Common myeloid progenitor, CD34-positive (primary cell): ENCODE data around the gene FNDC1.

Source experiments
- CTCF ChIA-PET: fragments of 350-600 bp; sonication (Branson Sonifier 250); formaldehyde crosslinking; loops from one replicate; lab custom pipeline; 2021; ENCODE audit warnings: antibody characterized with exemption; lab: Charles Lee
- POLR2A ChIA-PET: fragments of 350-600 bp; sonication (Branson Sonifier 250); formaldehyde crosslinking; loops from one replicate; lab custom pipeline; 2021; ENCODE audit warnings: antibody characterized with exemption; lab: Charles Lee
- DNase-seq, 3 donors: peaks; one replicate each; pipeline versions ENCODE4 v3.0.0 to v3.0.0-alpha.2; 2013
- H3K27ac ChIP-seq, 2 experiments: 1 replicate in 1 of 2; 2 replicates in 1 of 2; pipeline ENCODE4 v1.7.0; 2013; ENCODE audit warnings: inconsistent platforms in 2 of 2, low read length in 2 of 2, mild to moderate bottlenecking in 2 of 2, low read depth in 1 of 2, moderate library complexity in 1 of 2; ENCODE audit not compliant: severe bottlenecking in 2 of 2, insufficient read depth in 1 of 2, poor library complexity in 1 of 2
- H3K27me3 ChIP-seq, 5 experiments: replicated peaks in 2 of 5; 1 replicate in 3 of 5; 2 replicates in 2 of 5; pipeline versions ENCODE4 v1.6.1 to v1.7.0; 2013; ENCODE audit warnings: low read length in 4 of 5, mild to moderate bottlenecking in 2 of 5, moderate library complexity in 2 of 5, inconsistent platforms in 1 of 5; ENCODE audit not compliant: insufficient read depth in 5 of 5, control insufficient read depth in 4 of 5
- H3K36me3 ChIP-seq, 4 experiments: 1 replicate in 2 of 4; 2 replicates in 2 of 4; pipeline versions ENCODE4 v1.6.1 to v1.7.0; 2013; ENCODE audit warnings: low read length in 3 of 4, control low read depth in 1 of 4, mild to moderate bottlenecking in 1 of 4; ENCODE audit not compliant: control insufficient read depth in 4 of 4, insufficient read depth in 4 of 4
- H3K4me1 ChIP-seq, 4 experiments: 1 replicate in 3 of 4; 2 replicates in 1 of 4; pipeline versions ENCODE4 v1.6.1 to v1.7.1; 2013; ENCODE audit warnings: low read length in 3 of 4, mild to moderate bottlenecking in 3 of 4, control low read depth in 1 of 4, inconsistent platforms in 1 of 4, moderate library complexity in 1 of 4; ENCODE audit not compliant: control insufficient read depth in 4 of 4, insufficient read depth in 4 of 4; ENCODE audit errors: control extremely low read depth in 1 of 4
- H3K4me3 ChIP-seq, 7 experiments: 1 replicate in 4 of 7; 2 replicates in 3 of 7; pipeline versions ENCODE4 v1.5.1 to v1.7.0; 2013; ENCODE audit warnings: mild to moderate bottlenecking in 7 of 7, low read length in 6 of 7, moderate library complexity in 6 of 7, inconsistent platforms in 2 of 7, low read depth in 2 of 7, control low read depth in 1 of 7; ENCODE audit not compliant: insufficient read depth in 4 of 7, control insufficient read depth in 1 of 7; ENCODE audit errors: extremely low read depth in 1 of 7
- H3K9me3 ChIP-seq, 5 experiments: 1 replicate in 4 of 5; 2 replicates in 1 of 5; pipeline versions ENCODE4 v1.6.1 to v1.7.1; 2013; ENCODE audit warnings: low read length in 4 of 5, mild to moderate bottlenecking in 2 of 5, inconsistent platforms in 1 of 5, low read depth in 1 of 5, moderate library complexity in 1 of 5; ENCODE audit not compliant: control insufficient read depth in 4 of 5, insufficient read depth in 2 of 5; ENCODE audit errors: control extremely low read depth in 1 of 5
- WGBS: methylation state at CpG from one replicate; pipeline ENCODE4 v1.1.5; 2013; ENCODE audit not compliant: insufficient coverage; 5-methylcytosine and 5-hydroxymethylcytosine counted together

The FNDC1 gene

DNA sequence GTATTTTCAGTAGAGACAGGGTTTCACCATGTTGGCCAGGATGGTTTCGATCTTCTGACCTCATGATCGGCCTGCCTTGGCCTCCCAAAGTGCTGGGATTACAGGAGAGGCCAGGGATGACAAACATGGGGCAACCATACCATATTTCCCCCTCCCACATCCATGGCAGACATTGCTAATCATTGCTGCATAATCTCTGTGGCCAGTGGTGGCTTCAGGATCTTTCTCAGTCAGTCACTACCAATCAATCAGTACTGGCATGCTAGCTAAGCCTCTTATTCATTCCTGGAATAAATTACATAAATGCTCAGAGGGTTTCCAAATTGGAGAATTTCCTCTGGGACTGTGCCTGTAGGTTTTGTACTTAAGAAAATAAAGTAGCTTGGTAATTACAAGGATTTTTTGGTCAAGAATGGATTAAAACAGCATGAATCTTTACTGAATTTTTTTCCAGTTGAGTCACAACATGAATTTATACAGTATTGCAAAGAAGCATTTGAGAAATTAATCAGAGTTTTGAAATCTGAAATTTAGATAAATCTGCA is 138.1 kb downstream of the FNDC1 start:
- Histone ChIP-seq H3K9me3 (no peaks in the 10 kb centered on the region), H3K4me1 (no peaks in the 10 kb centered on the region), H3K27ac (no peak overlapping the region), H3K27me3 (peaks cover 0 to 3% (median 0%) of the 10 kb centered on the region in 5 experiments), H3K4me3 (no peak overlapping the region), H3K36me3 (no peaks in the 10 kb centered on the region)
- ChIA-PET POLR2A (no interaction called here), CTCF (no interaction called here)
- WGBS = 100% methylated on average over 1 of the region's 2 CpGs
- no peak for DNase-seq

DNA sequence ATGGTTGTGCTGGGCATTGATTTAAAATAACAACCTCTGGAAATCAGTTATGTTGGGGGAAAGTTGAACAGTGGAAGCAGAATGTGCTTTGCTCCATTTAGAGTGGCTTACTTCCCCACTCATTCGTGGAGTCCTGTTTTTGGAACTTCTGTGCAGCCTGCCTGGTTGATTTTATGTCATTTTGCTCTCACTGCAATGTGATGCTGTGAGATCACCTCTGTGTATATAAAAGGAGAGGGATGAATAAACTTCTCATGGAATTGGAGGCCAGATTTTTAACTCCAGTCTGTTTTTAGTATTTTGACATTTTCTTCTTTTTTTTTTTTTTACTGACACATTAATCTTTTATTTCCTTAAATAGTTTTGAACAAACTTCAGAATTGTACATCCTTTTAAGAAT is 139.0 kb downstream of the FNDC1 start:
- DNase-seq = no peak
- Histone ChIP-seq H3K4me1 (no peaks in the 10 kb centered on the region), H3K27me3 (peaks cover 0 to 3% (median 0%) of the 10 kb centered on the region in 5 experiments), H3K9me3 (no peaks in the 10 kb centered on the region), H3K27ac (no peak overlapping the region), H3K4me3 (no peak overlapping the region), H3K36me3 (no peaks in the 10 kb centered on the region)
- ChIA-PET CTCF (no interaction called here), POLR2A (no interaction called here)
- no CpG with 5 or more reads among the region's 1 CpG for WGBS

DNA sequence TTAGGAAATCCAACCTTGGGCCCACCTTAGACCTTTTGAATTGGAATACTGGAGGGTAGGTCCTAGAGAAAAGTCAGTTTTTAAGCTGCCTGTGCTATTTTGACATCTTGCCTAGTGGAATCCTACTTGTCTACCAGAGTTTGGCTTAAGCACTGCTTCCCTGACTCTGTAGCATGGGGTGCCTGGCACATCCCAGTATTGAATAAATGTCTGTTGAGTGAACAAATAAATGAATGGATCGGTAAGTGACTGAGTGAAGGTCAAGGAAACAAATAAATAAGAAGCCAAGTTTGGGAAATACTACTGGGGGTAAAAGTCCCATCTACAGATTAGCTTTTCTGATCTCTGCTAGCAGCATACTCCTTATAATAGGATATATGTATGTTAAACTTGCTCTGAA is 140.5 kb downstream of the FNDC1 start:
- ChIA-PET CTCF (no interaction called here), POLR2A (no interaction called here)
- no peak overlapping the region for H3K27ac ChIP-seq
- H3K27me3 ChIP-seq = peaks cover 0 to 3% (median 0%) of the 10 kb centered on the region in 5 experiments
- no peaks in the 10 kb centered on the region for H3K9me3 ChIP-seq
- H3K4me1 ChIP-seq = no peaks in the 10 kb centered on the region
- no peaks in the 10 kb centered on the region for H3K36me3 ChIP-seq
- no peak overlapping the region for H3K4me3 ChIP-seq
- DNase-seq = no peak
- no CpG with 5 or more reads among the region's 1 CpG for WGBS

DNA sequence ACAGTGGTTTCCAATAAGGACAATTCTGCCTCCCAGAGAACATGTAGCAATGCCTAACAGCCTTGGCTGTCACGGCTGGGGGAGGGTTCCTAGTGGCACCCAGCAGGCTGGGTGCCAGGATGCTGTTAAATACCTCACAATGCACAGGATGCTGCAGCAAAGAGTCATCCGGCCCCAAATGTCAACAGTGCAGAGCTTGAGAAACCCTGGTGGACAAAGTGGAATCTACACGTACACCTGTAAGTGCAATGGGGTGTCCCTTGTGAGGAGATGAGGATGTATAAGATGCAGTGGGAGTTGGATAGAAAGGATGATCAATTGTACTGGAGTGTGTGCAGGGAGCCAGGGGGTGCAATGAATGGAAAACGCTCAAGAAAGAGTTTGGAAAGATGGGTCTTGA is 142.4 kb downstream of the FNDC1 start:
- POLR2A ChIA-PET = no interaction called here
- Histone ChIP-seq H3K36me3 (no peaks in the 10 kb centered on the region), H3K27ac (no peak overlapping the region), H3K27me3 (peaks cover 0 to 4% (median 0%) of the 10 kb centered on the region in 5 experiments), H3K4me1 (no peaks in the 10 kb centered on the region), H3K9me3 (no peaks in the 10 kb centered on the region), H3K4me3 (no peak overlapping the region)
- 71% methylated on average over 4 of the region's 4 CpGs for WGBS
- DNase-seq = no peak
- CTCF ChIA-PET = no interaction called here

DNA sequence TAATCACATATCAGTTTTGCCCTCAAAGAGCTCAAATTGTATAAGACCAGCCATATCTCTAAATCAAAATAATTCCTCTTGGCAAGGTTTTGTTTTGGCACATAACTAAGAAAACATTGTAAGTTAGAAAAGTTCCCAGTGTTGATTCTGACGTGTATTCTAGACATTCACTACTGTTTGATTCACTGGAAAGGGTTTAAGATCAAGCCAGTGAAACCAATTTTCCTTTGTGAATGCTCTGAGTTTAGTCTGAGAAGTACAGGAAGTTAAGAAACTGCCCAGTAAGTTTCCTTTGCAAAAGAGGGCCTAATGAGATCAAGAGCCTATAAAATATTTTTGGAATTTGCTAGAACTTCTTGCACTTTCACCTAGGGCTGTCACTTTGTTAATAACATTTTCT is 143.0 kb downstream of the FNDC1 start:
- Histone ChIP-seq H3K9me3 (no peaks in the 10 kb centered on the region), H3K27me3 (peaks cover 0 to 4% (median 0%) of the 10 kb centered on the region in 5 experiments), H3K4me3 (no peak overlapping the region), H3K36me3 (no peaks in the 10 kb centered on the region), H3K27ac (no peak overlapping the region), H3K4me1 (no peaks in the 10 kb centered on the region)
- POLR2A ChIA-PET = no interaction called here
- CTCF ChIA-PET = no interaction called here
- no peak for DNase-seq
- WGBS = 100% methylated on average over 1 of the region's 1 CpG

DNA sequence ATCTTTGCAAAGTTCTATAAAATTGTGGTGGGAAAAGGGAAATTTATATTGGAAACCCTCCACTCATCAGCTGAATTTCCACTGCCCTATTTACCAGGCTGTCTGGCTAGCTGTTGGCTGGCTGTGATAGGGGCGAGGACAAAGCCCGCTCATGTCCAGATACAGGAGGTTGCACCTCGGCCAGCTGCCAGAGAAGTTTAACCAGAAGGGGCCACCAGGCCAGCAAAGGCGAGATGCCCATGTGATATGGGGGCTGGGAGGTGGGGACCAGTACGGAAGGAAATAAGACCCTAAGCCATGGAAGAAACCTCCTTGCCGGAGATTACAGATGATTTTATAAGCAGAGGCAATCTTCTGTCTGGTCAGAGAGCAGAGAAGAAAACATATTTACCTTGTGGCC is 143.8 kb downstream of the FNDC1 start:
- Histone ChIP-seq H3K36me3 (no peaks in the 10 kb centered on the region), H3K9me3 (no peaks in the 10 kb centered on the region), H3K4me3 (no peak overlapping the region), H3K4me1 (no peaks in the 10 kb centered on the region), H3K27ac (no peak overlapping the region), H3K27me3 (peaks cover 0 to 5% (median 0%) of the 10 kb centered on the region in 5 experiments)
- ChIA-PET POLR2A (no interaction called here), CTCF (no interaction called here)
- WGBS = 89% methylated on average over 4 of the region's 6 CpGs
- DNase-seq = no peak

DNA sequence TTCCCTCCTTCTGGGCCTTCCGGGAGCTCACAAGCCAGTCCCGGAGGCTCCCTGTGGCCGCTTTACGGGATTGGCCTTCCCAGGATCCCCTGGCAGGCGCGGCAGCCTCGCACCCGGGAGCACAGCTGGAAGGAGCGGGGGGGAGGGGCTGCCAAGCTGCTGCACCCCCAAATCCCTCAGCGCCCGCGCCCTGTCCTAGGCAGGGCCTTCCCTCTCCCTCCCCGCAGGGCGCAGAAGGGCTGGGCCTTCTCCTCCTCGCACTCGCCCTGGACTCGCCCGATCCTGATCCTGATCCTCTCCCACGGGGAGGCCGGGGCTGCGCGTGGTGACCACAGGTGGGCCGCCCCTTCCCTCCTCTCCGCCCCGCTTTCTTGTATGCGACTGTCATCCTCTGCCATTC is 146.4 kb downstream of the FNDC1 start:
- Histone ChIP-seq H3K36me3 (no peaks in the 10 kb centered on the region), H3K27me3 (peaks cover 0 to 18% (median 2%) of the 10 kb centered on the region in 5 experiments), H3K27ac (no peak overlapping the region), H3K9me3 (no peaks in the 10 kb centered on the region), H3K4me1 (no peaks in the 10 kb centered on the region), H3K4me3 (no peak overlapping the region)
- WGBS = 88% methylated on average over 25 of the region's 26 CpGs
- no peak for DNase-seq
- CTCF ChIA-PET = interaction anchor here (1.0 kb wide), 1 partner anchor 1356 kb away, joined by 3 read pairs; no protein-coding TSS in a partner anchor
- POLR2A ChIA-PET = no interaction called here
